ENCODE results near the gene SIPA1L3. TPM values are rescaled to one million over a fixed set of nuclear protein-coding genes. Genes with fewer than 3 reads are reported as not detected.

The SIPA1L3 gene
- total and polyA plus RNA-seq, 4 donors, result 9.6 to 50.5 (median 27.6) TPM

DNA sequence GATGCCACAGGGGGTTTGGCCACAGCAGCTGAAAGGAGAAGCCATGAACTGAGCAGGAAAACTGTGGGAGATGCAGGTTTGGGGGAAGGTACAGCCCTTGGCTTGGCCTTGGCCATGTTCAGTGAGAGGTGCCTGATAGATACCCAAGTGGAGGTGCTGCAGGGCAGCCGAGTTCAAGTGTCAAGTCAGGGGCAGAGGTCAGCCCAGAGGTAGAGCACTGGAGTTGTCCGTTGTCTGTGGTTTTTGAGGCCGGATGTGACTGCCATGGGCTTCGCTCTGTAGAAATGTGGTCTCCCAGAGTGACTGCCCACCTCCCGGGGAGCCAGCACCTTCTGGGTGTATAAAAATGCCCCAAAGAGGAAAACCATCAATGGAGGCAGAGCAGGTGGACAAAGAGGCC is 251.7 kb downstream of the SIPA1L3 start:
- no peak for DNase-seq
- Histone ChIP-seq H3K4me3 (no peak overlapping the region), H3K4me1 (ENCODE audit: control insufficient read depth in 5 of 5, insufficient read depth in 5 of 5, low read length in 5 of 5) (no peaks in the 10 kb centered on the region), H3K36me3 (ENCODE audit: control insufficient read depth in 4 of 4, insufficient read depth in 4 of 4, low read length in 4 of 4) (peaks cover 7 to 41% (median 18%) of the 10 kb centered on the region in 4 donors), H3K9ac (ENCODE audit: insufficient read depth in 1 of 2, low read length in 2 of 2) (no peak overlapping the region), H3K9me3 (ENCODE audit: control insufficient read depth in 4 of 4, insufficient read depth in 3 of 4, low read length in 3 of 4) (peaks cover 0 to 14% (median 8%) of the 10 kb centered on the region in 4 donors), H3K27me3 (ENCODE audit: control insufficient read depth in 3 of 3, insufficient read depth in 3 of 3, low read length in 2 of 3) (no peaks in the 10 kb centered on the region), H3K27ac (ENCODE audit: low read depth in 1 of 2, low read length in 1 of 2) (no peak overlapping the region)
- 87 to 88% methylated on average over 5 of the region's 5 CpGs for WGBS, 2 donors
- TF ChIP-seq, protein P1, sequence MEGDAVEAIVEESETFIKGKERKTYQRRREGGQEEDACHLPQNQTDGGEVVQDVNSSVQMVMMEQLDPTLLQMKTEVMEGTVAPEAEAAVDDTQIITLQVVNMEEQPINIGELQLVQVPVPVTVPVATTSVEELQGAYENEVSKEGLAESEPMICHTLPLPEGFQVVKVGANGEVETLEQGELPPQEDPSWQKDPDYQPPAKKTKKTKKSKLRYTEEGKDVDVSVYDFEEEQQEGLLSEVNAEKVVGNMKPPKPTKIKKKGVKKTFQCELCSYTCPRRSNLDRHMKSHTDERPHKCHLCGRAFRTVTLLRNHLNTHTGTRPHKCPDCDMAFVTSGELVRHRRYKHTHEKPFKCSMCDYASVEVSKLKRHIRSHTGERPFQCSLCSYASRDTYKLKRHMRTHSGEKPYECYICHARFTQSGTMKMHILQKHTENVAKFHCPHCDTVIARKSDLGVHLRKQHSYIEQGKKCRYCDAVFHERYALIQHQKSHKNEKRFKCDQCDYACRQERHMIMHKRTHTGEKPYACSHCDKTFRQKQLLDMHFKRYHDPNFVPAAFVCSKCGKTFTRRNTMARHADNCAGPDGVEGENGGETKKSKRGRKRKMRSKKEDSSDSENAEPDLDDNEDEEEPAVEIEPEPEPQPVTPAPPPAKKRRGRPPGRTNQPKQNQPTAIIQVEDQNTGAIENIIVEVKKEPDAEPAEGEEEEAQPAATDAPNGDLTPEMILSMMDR (IDR thresholded peaks at IDR 0.05; ENCODE audit: control extremely low read depth, extremely low read depth), result no peak
- no peak for ATAC-seq (ENCODE audit: insufficient read depth, low FRiP score)

DNA sequence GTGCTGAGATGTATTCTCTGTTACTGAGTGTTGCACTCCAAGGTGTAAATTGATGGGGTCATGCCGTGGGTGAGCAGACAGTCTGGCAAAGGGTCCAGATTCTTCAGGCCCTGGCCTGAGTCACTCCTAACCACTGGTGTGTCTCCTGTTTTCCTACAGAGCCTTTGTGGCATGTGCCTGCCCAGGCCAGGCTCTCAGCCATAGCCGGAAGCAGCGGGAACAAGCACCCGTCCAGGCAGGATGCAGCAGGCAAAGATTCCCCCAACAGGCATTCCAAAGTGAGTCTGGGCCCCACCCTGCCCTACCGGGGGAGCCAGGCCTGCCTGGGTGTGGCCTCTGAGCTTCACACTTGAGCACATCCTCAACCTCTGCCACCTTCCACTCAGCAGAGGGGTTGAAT is 255.1 kb downstream of the SIPA1L3 start:
- Histone ChIP-seq H3K4me3 (no peak overlapping the region), H3K27ac (ENCODE audit: low read depth in 1 of 2, low read length in 1 of 2) (no peak overlapping the region), H3K27me3 (ENCODE audit: control insufficient read depth in 3 of 3, insufficient read depth in 3 of 3, low read length in 2 of 3) (no peaks in the 10 kb centered on the region), H3K9me3 (ENCODE audit: control insufficient read depth in 4 of 4, insufficient read depth in 3 of 4, low read length in 3 of 4) (peaks cover 0 to 14% (median 8%) of the 10 kb centered on the region in 4 donors), H3K4me1 (ENCODE audit: control insufficient read depth in 5 of 5, insufficient read depth in 5 of 5, low read length in 5 of 5) (no peaks in the 10 kb centered on the region), H3K9ac (ENCODE audit: insufficient read depth in 1 of 2, low read length in 2 of 2) (no peak overlapping the region), H3K36me3 (ENCODE audit: control insufficient read depth in 4 of 4, insufficient read depth in 4 of 4, low read length in 4 of 4) (peaks cover 16 to 53% (median 19%) of the 10 kb centered on the region in 4 donors)
- WGBS, 2 donors, result 96 to 98% methylated on average over 5 of the region's 5 CpGs
- ATAC-seq (ENCODE audit: insufficient read depth, low FRiP score), result no peak
- TF ChIP-seq, protein P1 (IDR thresholded peaks at IDR 0.05; ENCODE audit: control extremely low read depth, extremely low read depth), result no peak
- DNase-seq, result no peak

DNA sequence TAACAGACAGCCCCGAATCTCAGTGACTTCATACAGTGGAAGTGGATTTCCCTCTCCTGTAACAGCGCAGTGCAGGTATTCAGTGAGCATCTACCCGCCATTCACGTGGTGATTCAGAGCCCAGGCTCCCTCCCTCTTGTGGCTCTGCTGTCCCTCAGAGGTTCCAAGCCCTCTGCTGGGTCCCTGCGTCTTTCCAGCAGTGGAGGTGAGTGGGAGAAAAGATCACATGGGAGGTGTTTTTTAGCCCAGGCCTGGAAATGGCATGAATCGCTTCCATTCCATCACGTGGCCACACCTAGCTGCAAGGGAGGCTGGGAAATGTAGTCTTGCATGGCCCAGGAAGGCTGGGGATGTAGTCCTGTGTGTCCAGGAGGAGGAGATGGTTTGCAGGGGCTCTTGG is 255.6 kb downstream of the SIPA1L3 start:
- H3K9me3 ChIP-seq (ENCODE audit: control insufficient read depth in 4 of 4, insufficient read depth in 3 of 4, low read length in 3 of 4), result peaks cover 0 to 14% (median 8%) of the 10 kb centered on the region in 4 donors
- no peak overlapping the region for H3K4me3 ChIP-seq
- TF ChIP-seq, protein P1 (IDR thresholded peaks at IDR 0.05; ENCODE audit: control extremely low read depth, extremely low read depth), result no peak
- no peaks in the 10 kb centered on the region for H3K4me1 ChIP-seq (ENCODE audit: control insufficient read depth in 5 of 5, insufficient read depth in 5 of 5, low read length in 5 of 5)
- no peak overlapping the region for H3K27ac ChIP-seq (ENCODE audit: low read depth in 1 of 2, low read length in 1 of 2)
- H3K36me3 ChIP-seq (ENCODE audit: control insufficient read depth in 4 of 4, insufficient read depth in 4 of 4, low read length in 4 of 4), result peaks cover 15 to 49% (median 18%) of the 10 kb centered on the region in 4 donors
- no peak for DNase-seq
- 94 to 97% methylated on average over 7 of the region's 7 CpGs for WGBS, 2 donors
- H3K9ac ChIP-seq (ENCODE audit: insufficient read depth in 1 of 2, low read length in 2 of 2), result no peak overlapping the region
- no peaks in the 10 kb centered on the region for H3K27me3 ChIP-seq (ENCODE audit: control insufficient read depth in 3 of 3, insufficient read depth in 3 of 3, low read length in 2 of 3)
- no peak for ATAC-seq (ENCODE audit: insufficient read depth, low FRiP score)

All from lung (tissue), 12 donors.